Measurements from ENCODE around the gene PPIH. TPM values are rescaled to one million over a fixed set of nuclear protein-coding genes. Genes with fewer than 3 reads are reported as not detected.

Gene PPIH
- total RNA-seq, 1 donor from 2014 or later, result 28.5 TPM

GRCh38 chr1:42680055-42680454, 21.8 kb downstream of the PPIH start:
- Histone ChIP-seq H3K4me1 (ENCODE audit: insufficient read depth, low read length) (peaks cover 14% of the 10 kb centered on the region), H4K20me1 (ENCODE audit: insufficient read depth, low read length) (peaks cover 21% of the 10 kb centered on the region), H3K27me3 (ENCODE audit: insufficient read depth, low read length) (no peaks in the 10 kb centered on the region), H2AFZ (ENCODE audit: low read depth, low read length) (no peak overlapping the region), H3K79me2 (ENCODE audit: insufficient read depth, low read length) (peaks cover 38% of the 10 kb centered on the region), H3K36me3 (ENCODE audit: insufficient read depth, low read length) (peaks cover 10% of the 10 kb centered on the region), H3K27ac (ENCODE audit: low read depth, low read length) (no peak overlapping the region), H3K9ac (ENCODE audit: low read length) (no peak overlapping the region), H3K9me3 (ENCODE audit: insufficient read depth, low read depth, low read length) (no peaks in the 10 kb centered on the region), H3K4me3 (ENCODE audit: insufficient read depth, low read depth, low read length) (no peak overlapping the region), H3K4me2 (ENCODE audit: low read length) (peak overlapping the region; percentile 93)
- no peak for DNase-seq (ENCODE audit: low read depth)
- H3K27me3 Mint-ChIP-seq (ENCODE audit: low read depth, unreplicated experiment), result no peaks in the 10 kb centered on the region
- TF ChIP-seq EZH2 (IDR thresholded peaks at IDR 0.05; ENCODE audit: insufficient read depth, low read length) (no peak), CTCF (IDR thresholded peaks at IDR 0.05; ENCODE audit: insufficient read depth, low read depth, low read length) (no peak)
- no peak overlapping the region for H3K27ac Mint-ChIP-seq (ENCODE audit: unreplicated experiment)
- H3K4me3 Mint-ChIP-seq (ENCODE audit: unreplicated experiment), result no peak overlapping the region
- H3K36me3 Mint-ChIP-seq (ENCODE audit: low read depth, unreplicated experiment), result peaks cover 8% of the 10 kb centered on the region
- no peak for FAIRE-seq
- H3K4me1 Mint-ChIP-seq (ENCODE audit: low read depth, unreplicated experiment), result peaks cover 14% of the 10 kb centered on the region
- H3K9me3 Mint-ChIP-seq (ENCODE audit: unreplicated experiment), result no peaks in the 10 kb centered on the region

GRCh38 chr1:42680921-42681683, 22.9 kb downstream of the PPIH start:
- peak overlapping the region; percentile 93 for H3K27ac Mint-ChIP-seq (ENCODE audit: unreplicated experiment)
- no peaks in the 10 kb centered on the region for H3K9me3 Mint-ChIP-seq (ENCODE audit: unreplicated experiment)
- Histone ChIP-seq H3K27ac (ENCODE audit: low read depth, low read length) (peak overlapping the region; percentile 77), H3K27me3 (ENCODE audit: insufficient read depth, low read length) (no peaks in the 10 kb centered on the region), H3K4me1 (ENCODE audit: insufficient read depth, low read length) (peaks cover 21% of the 10 kb centered on the region), H2AFZ (ENCODE audit: low read depth, low read length) (peak overlapping the region; percentile 74), H3K36me3 (ENCODE audit: insufficient read depth, low read length) (peaks cover 2% of the 10 kb centered on the region), H3K79me2 (ENCODE audit: insufficient read depth, low read length) (peaks cover 48% of the 10 kb centered on the region), H4K20me1 (ENCODE audit: insufficient read depth, low read length) (peaks cover 31% of the 10 kb centered on the region), H3K4me2 (ENCODE audit: low read length) (peak overlapping the region; percentile 93), H3K9ac (ENCODE audit: low read length) (peak overlapping the region; percentile 92), H3K4me3 (ENCODE audit: insufficient read depth, low read depth, low read length) (peak overlapping the region; percentile 90), H3K9me3 (ENCODE audit: insufficient read depth, low read depth, low read length) (no peaks in the 10 kb centered on the region)
- H3K36me3 Mint-ChIP-seq (ENCODE audit: low read depth, unreplicated experiment), result peaks cover 8% of the 10 kb centered on the region
- peak; percentile 18 for DNase-seq (ENCODE audit: low read depth)
- FAIRE-seq, result no peak
- no peak for TF ChIP-seq EZH2 (IDR thresholded peaks at IDR 0.05; ENCODE audit: insufficient read depth, low read length)
- no peak for TF ChIP-seq CTCF (IDR thresholded peaks at IDR 0.05; ENCODE audit: insufficient read depth, low read depth, low read length)
- no peaks in the 10 kb centered on the region for H3K27me3 Mint-ChIP-seq (ENCODE audit: low read depth, unreplicated experiment)
- peaks cover 19% of the 10 kb centered on the region for H3K4me1 Mint-ChIP-seq (ENCODE audit: low read depth, unreplicated experiment)
- peak overlapping the region; percentile 92 for H3K4me3 Mint-ChIP-seq (ENCODE audit: unreplicated experiment)
